Activated T-cell treated with anti-CD3 and anti-CD28 coated beads for 1 hour (primary cell): Measurements from ENCODE around the gene SPATA33.
"Not testable (repeated sequence)": the region's sequence is repeated elsewhere in the genome, so short reads cannot be mapped to it uniquely, and the experiment has no call there.

ENCODE experiments used
- DNase-seq: peaks from one replicate; pipeline ENCODE4 v3.0.0-alpha.2; 2020; ENCODE audit warnings: low read depth

Gene SPATA33

DNA sequence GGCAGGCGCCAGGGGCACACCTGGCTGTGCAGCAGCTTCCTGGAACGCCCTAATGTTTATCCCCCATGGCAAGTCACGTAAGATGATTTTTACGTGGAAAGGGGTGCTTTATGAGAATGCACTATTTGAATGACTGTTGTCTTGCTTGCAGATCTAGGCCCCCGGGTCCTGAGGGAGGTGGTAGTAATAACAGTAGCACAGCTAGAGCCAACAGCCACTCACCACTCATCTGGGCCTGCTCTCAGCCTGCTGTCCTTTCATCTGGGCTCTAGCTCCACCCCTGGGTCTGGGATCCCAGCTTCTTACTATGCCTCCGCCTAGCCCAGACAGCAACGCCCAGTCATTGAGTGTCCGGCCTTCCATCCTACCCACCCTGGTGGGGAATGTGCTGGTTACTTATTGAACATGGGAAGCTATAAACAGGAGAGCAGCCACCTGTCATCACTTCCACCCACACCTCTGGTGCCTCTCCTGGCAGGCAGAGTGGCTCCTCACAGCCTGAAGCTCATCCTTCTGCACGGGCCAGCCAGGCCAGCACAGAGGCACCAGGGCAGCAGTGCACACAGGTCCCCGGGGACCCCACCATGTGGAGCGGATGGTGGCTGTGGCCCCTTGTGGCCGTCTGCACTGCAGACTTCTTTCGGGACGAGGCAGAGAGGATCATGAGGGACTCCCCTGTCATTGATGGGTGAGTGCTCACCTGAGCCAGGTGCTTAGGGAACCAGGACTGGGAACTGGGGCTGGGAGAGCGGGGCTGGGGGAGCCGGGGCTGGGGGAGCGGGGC lies 27.6 kb upstream of the SPATA33 start:
- DNase-seq = no peak

DNA sequence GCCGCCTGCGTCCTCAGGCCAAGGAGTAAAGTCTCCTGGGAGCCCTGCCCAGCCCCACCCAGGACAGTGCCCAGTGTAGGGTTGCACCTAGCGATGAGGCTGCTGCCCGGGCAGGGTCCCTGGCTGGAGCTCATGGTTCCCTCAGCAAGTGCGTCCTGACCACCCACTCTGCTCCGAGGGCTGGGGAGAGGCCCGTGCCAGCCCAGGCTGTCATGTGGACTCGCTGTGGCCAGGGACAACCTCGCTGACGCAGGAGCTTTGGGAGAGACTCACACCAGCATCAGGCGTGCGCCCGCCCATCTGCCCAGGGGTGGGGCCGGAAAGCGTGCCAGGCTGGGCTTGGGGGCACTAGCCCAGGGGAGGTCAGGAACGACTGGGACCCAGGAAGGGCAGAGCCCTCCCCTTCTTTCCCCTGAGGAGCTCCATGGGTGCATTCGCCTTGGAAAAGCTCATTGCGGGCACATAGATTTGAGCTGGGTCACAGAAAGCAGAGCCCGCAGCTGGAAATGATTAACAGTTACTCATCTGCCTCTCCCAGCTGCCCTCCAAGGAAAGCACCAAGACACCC lies 24.5 kb upstream of the SPATA33 start:
- DNase-seq = no peak

- DNase-seq = not testable (repeated sequence)
These were observed 22.9 kb upstream of the SPATA33 start for GRCh38 chr16:89634463-89635385.

- DNase-seq = no peak
These were observed 21.0 kb upstream of the SPATA33 start for GRCh38 chr16:89636663-89637062.

- DNase-seq = no peak
These were observed 20.3 kb upstream of the SPATA33 start for GRCh38 chr16:89637379-89637778.

GRCh38 chr16:89638455-89638854 lies 19.2 kb upstream of the SPATA33 start:
- DNase-seq = no peak

DNA sequence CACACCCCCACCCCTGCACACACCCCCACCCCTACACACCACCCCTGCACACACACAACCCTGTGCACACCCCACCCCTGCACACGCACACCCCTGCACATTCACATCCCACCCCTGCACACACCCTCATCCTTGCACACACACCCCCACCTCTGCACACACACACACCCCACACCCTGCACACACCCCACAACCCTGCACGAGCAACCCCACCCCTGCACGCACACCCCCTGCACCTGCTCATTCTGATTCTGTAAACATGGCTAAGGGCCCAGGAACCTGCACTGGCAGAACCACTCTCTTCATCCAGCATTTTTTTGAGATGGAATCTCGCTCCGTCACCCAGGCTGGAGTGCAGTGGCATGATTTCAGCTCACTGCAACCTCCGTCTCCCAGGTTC lies 18.3 kb upstream of the SPATA33 start:
- no peak for DNase-seq

DNA sequence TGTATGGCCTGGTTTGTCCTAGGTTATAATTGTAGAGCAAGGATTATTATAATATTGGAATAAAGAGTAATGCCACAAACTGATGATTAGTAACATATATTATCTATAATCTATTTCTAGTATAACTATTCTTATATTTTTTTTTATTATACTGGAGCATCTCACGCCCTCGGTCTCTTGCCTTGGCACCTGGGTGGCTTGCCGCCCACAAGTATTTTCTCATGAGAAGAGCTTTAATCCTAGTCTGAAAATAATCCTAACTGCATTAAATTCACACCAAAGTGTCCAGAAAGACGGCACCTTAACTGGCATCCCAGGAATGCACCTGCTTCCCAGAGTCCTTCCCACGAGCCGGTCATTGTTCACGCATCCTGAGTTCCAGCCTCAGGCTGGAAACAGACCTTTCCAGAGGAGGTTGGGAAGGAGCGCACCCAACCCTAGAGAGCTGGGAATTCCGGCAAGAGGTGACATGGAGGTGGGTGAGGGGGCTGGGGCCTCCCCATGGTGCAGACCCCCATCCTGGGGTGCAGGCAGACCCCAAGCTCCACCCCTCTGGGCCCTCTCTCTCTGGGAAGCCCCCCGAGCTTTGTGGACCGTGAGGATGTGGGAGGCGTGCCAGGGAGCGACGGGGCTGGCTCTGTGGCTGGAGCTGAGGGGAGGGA lies 16.0 kb upstream of the SPATA33 start:
- DNase-seq = no peak

DNA sequence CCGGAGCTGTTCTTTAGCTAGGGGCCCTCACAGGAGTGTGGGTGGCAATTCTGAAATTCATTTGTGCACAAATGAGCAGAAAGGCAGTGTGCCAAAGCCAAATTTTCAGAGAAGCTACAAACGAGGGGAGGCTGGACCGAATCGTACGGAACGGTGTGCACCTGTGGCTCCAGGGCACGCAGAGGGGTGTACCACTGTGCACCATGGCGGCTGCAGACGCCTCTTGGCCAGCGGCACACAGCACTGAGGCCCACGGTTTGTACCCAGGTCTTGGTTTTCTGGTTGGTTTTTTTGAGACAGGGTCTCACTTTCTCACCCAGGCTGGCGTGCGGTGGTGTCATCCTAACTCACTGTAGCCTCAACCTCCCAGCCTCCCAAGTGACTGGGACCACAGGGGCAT lies 15.1 kb upstream of the SPATA33 start:
- DNase-seq = no peak

DNA sequence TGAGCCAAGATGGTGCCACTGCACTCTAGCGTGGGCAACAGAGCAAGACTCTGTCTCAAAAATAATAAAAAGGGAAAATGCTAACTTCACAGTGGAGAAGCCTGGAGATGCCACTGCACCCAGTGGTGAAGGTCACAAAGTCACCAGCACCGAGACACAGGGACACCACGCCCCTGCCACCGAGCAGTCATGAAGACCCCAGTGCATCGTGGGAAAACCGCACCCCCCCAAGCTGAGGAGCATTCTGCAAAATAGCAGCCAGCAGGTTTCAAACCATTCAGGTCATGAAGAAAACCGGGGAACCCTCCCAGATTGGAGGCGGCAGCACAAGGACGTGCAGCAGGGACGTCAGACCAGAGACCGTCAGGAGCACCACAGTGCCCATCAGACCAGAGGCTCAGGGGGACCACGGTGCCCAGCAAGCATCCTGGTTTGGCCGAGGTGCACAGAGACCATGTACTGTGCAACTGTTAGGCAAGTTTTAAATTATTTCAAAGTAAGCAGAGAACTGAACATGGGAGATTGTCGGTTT lies 13.8 kb upstream of the SPATA33 start:
- no peak for DNase-seq

- no peak for DNase-seq
These were observed 12.5 kb upstream of the SPATA33 start for GRCh38 chr16:89645122-89645521.

DNA sequence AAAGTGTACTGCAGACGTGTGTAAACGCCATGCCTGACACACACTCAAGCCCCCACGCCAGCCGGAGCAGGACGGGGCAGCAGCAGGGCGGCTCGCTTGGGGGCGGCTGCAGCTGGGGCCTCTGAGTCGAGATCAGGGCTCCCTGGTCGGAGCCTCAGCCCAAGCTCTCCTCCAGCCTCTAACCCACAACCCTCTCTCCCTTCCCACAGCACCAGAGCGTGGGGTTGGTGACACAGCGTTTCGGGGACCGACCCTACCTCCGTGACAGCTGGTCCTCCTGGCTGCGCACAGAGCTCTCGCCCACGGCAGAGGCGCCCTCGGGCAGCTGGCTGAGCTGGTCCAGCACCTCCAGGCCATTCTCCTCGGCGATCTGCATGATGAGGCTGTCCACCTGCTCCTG lies 11.4 kb upstream of the SPATA33 start:
- DNase-seq = no peak

- no peak for DNase-seq
These were observed 10.7 kb upstream of the SPATA33 start for GRCh38 chr16:89646906-89647305.

DNA sequence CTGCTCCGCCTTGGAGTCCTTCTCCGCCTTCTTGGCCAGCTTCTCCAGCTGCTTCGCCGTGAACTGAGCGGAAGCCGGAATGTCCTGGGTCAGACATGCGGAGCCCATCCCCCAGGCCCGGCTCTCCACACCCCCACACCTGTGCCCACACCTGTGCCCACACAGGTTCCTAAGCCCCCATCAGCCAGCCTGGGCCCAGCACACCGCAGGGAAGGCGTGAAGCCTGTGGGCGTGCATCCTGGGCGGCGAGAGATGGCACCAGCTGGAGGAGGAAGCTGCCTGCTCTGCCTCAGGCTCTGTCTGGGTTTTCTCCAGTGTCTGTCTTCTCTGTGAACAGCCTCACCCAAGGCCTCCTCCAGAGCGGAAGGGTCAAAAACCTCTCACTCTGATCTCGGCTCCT lies 6.1 kb upstream of the SPATA33 start:
- DNase-seq = no peak

DNA sequence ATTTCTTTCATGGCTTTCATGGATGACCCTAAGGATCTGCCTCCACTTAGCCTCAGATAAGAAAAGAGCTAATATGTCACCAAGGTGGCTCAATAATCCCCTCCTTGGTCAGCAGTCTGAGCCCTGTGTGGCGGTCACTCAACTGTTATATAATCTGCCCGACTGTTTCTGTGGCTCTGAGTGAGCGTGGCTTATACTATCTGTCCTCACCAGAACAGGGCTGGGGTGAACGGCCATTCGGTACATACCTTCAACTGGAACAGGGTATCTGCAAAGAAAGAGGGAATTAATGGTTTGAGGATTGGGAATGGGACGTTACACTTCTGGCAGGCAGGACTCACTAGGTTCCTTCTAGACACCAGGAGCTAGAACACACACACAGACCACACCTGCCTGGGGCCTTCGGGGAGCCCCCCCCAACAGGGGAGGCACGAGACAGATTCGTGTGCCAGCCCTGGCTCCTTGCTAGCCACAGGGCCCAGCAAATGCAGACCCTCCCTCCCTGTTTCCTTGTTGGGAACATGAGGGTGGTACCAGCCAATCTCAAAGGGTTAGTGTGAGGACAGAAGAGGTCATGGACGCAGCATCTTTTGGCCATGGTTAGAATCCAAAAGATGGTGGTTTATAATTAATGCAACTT lies 3.9 kb upstream of the SPATA33 start:
- DNase-seq = no peak

DNA sequence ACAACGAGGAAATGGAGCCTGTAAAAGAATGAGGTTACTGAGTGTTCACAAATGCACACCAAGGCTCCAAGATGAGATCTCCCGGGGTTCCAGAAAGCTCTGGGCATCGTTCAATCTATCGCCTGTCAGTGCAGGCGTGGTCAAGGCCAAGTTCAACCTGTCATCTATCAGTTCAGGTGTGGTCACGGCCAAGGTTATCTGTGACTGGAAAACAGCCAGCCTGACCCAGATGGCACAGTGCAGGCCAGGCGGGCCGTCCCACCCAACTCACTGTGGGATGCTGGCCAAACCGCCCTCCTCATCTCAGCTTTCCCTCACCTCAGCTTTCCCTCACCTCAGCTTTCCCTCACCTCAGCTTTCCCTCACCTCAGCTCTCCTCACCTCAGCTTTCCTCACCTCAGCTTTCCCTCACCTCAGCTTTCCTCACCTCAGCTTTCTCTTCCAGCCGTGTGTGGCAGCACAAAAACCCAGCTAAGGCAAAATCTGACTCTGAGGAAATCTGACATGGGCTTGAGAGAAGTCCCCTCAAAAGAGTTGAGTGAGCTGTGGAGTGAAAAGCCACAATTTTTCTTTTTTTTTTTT lies 2.5 kb upstream of the SPATA33 start:
- DNase-seq = no peak

DNA sequence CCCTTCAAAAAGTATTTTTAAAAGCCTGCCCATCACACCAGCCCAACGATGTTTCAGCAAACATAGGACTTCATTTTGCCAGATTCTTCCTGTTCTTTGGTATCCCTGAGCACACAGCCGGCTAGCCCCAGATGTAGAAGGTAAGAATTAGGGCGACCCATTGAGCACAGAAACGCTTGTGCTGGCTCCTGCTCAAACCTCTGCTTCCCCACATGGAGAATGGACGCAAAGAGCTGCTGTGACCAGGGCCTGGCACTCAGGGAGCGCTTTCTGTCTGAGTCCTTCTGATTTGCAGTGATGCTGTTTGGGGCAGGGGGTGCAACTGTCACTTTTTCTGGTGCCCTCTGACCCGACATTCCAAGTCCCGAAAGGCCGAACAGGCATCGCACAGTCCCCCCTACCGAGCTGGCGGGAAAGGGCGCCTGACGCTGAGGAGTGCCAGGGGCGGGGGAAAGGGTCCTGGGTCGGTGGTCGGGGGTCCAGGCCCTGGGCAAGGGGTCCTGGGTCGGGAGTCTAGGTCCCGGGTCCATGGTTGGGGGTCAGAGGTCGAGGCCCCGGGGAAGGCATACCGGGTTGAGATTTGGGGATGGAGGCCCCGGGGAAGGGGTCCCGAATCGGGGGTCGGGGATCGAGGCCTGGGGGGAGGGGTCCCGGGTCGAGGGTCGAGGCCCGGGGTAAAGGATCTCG lies 1.1 kb upstream of the SPATA33 start:
- DNase-seq = no peak

- no peak for DNase-seq
These were observed 714 bp downstream of the SPATA33 start for GRCh38 chr16:89658221-89658879.

DNA sequence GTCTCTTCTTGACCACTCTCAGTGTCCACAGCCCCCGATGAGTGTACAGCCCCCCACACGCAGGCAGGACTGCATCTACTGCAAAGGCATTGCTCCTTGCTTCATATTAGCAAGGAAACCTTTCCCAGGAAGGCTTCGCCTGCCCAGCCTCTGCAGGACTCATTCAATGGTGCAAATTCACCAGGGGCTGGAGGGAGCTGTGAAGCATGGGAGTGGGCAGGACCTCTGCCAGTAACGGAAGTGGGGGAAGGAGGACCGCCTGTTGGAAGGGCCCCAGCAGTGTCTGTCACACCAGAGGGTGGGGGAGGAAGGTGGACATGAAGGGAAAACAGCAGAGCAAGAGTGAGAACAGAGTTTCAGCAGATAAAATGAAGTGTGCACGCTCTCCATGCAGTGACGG lies 2.5 kb downstream of the SPATA33 start:
- DNase-seq = no peak

GRCh38 chr16:89661215-89661614 lies 3.6 kb downstream of the SPATA33 start:
- DNase-seq = no peak
